ENCODE measurements around the gene DDX20. TPM values are rescaled to one million over a fixed set of nuclear protein-coding genes. Genes with fewer than 3 reads are reported as not detected.

Gene DDX20
- total and polyA plus RNA-seq, 2 of the 8 experiments (the other 6 are each of a cell fraction or from before 2014, with no cell fraction given): 7.5 to 24.7 TPM

GRCh38 chr1:111706921-111707320 is 48.8 kb upstream of the DDX20 start (continued):
- TF ChIP-seq CBX8 (IDR thresholded peaks at IDR 0.05; ENCODE audit: borderline replicate concordance, low read depth, low read length) (no peak), SUZ12 (IDR thresholded peaks at IDR 0.05; ENCODE audit: low read length) (no peak), MAX (IDR thresholded peaks at IDR 0.05) (no peak), FOSL1 (IDR thresholded peaks at IDR 0.05; ENCODE audit: insufficient read depth, low read depth, low read length) (no peak)
